Stomach (tissue), 9 donors: ENCODE measurements around the gene PKP4. TPM values are rescaled to one million over a fixed set of nuclear protein-coding genes. Genes with fewer than 3 reads are reported as not detected.
A peak's percentile ranks its signal among the peaks of the same experiment; 100 is the strongest.

Source experiments
- DNase-seq, 2 donors: peaks; one replicate each; pipeline versions ENCODE4 v3.0.0 to v3.0.0-alpha.2; 2013 to 2019
- H3K27ac ChIP-seq, 5 donors: fragments of 200-600 bp in 4 of 5; sonication (generic) in 4 of 5; one replicate each; pipeline ENCODE4 v1.5.1; 2013 to 2019; ENCODE audit warnings: mild to moderate bottlenecking in 1 of 5, moderate library complexity in 1 of 5
- H3K27me3 ChIP-seq, 3 donors: fragments of 200-600 bp; sonication (generic); one replicate each; pipeline ENCODE4 v1.5.1; 2017 to 2019; ENCODE audit warnings: mixed run types in 1 of 3
- H3K36me3 ChIP-seq, 4 donors: fragments of 200-600 bp; sonication (generic); 1 replicate in 3 of 4; 2 replicates in 1 of 4; pipeline ENCODE4 v1.5.1; 2016 to 2019
- H3K4me1 ChIP-seq, 4 donors: fragments of 200-600 bp; sonication (generic); one replicate each; pipeline ENCODE4 v1.5.1; 2016 to 2019
- H3K4me3 ChIP-seq, 4 donors: fragments of 200-600 bp; sonication (generic) in 3 of 4; one replicate each; pipeline ENCODE4 v1.5.1; 2016 to 2019; ENCODE audit warnings: mild to moderate bottlenecking in 1 of 4
- H3K9me3 ChIP-seq, 4 donors: fragments of 200-600 bp; sonication (generic); one replicate each; pipeline ENCODE4 v1.5.1; 2016 to 2019
- CTCF ChIP-seq, 7 experiments: fragments of 450-650 bp in 4 of 7; fragments of 200-600 bp in 3 of 7; sonication (generic) in 3 of 7; IDR thresholded peaks; one replicate each; pipeline ENCODE4 v1.5.1; 2016 to 2019; ENCODE audit warnings: antibody characterized with exemption in 7 of 7, control low read depth in 2 of 7, mild to moderate bottlenecking in 1 of 7
- EP300 ChIP-seq: sonication (generic); formaldehyde crosslinking; IDR thresholded peaks from one replicate; pipeline ENCODE4 v1.6.1; 2017; ENCODE audit warnings: antibody characterized with exemption
- POLR2A ChIP-seq, 4 donors: fragments of 450-650 bp; IDR thresholded peaks; one replicate each; pipeline ENCODE4 v1.6.1; 2016; ENCODE audit warnings: antibody characterized with exemption in 4 of 4, control low read depth in 2 of 4, mild to moderate bottlenecking in 1 of 4, moderate library complexity in 1 of 4
- POLR2AphosphoS5 ChIP-seq, 3 donors: sonication (generic); formaldehyde crosslinking; IDR thresholded peaks; one replicate each; pipeline ENCODE4 v1.6.1; 2016; ENCODE audit warnings: antibody characterized with exemption in 3 of 3
- WGBS, 5 donors: extraction: QIAGEN DNeasy Blood & Tissue Kit in 3 of 5; methylation state at CpG; one replicate each; pipeline versions ENCODE4 v1.1.5 to v1.1.7; 2013 to 2018; 5-methylcytosine and 5-hydroxymethylcytosine counted together
- intact Hi-C: fragments of 100-400 bp; cut with DNase I; formaldehyde crosslinking; loops from one replicate; pipeline ENCODE4 v1.15.1; 2023; ENCODE audit warnings: low total_unique reads
- polyA plus RNA-seq, 3 donors: library from polyadenylated mRNA; stranded (reverse); fragments of 200-250 nt; gene quantifications; one replicate each; pipeline ENCODE4 v1.2.3, GENCODE V29; 2013
- total RNA-seq, 5 donors: library from RNA; depleted of rRNA; stranded (reverse); fragments of >200 nt; gene quantifications; one replicate each; pipeline versions ENCODE4 v1.1.0 to v1.2.3, GENCODE V29; 2014 to 2016
- donor health status: healthy with polysubstance abuse.
- donor health status: Bipolar disorder and iron deficiency.
- donor health status: healthy.

The PKP4 gene
- total and polyA plus RNA-seq, 8 donors, result 20.5 to 223 (median 75.8) TPM

- WGBS, 5 donors, result 94 to 100% (median 95%) methylated on average over 2 to 3 of the region's 3 CpGs
- peaks cover 21 to 88% (median 82%) of the 10 kb centered on the region in 4 donors for H3K36me3 ChIP-seq
- H3K27me3 ChIP-seq, result no peaks in the 10 kb centered on the region
These were observed 213.5 kb downstream of the PKP4 start for GRCh38 chr2:158670292-158670691.

GRCh38 chr2:158671360-158672245 is 214.9 kb downstream of the PKP4 start:
- Histone ChIP-seq H3K27ac (no peak overlapping the region), H3K4me1 (no peaks in the 10 kb centered on the region), H3K4me3 (no peak overlapping the region), H3K9me3 (no peaks in the 10 kb centered on the region), H3K36me3 (peaks cover 21 to 96% (median 91%) of the 10 kb centered on the region in 4 donors), H3K27me3 (no peaks in the 10 kb centered on the region)
- no peak for TF ChIP-seq POLR2AphosphoS5 (IDR thresholded peaks at IDR 0.05)
- no peak for TF ChIP-seq CTCF (IDR thresholded peaks at IDR 0.05)
- no peak for TF ChIP-seq POLR2A (IDR thresholded peaks at IDR 0.05)
- TF ChIP-seq EP300, result no peak
- DNase-seq, result peak in 1 of 2 donors; percentile 35
- WGBS, 5 donors, result 85 to 94% (median 93%) methylated on average over 19 of the region's 19 CpGs
- intact Hi-C loops, result no loop called here

More at GRCh38 chr2:158670292-158670691, 213.5 kb downstream of the PKP4 start:
- Histone ChIP-seq H3K4me1 (no peaks in the 10 kb centered on the region), H3K4me3 (no peak overlapping the region), H3K9me3 (no peaks in the 10 kb centered on the region), H3K27ac (no peak overlapping the region)
- no peak for TF ChIP-seq CTCF (IDR thresholded peaks at IDR 0.05)
- TF ChIP-seq EP300, result no peak
- no peak for TF ChIP-seq POLR2AphosphoS5 (IDR thresholded peaks at IDR 0.05)
- no peak for TF ChIP-seq POLR2A (IDR thresholded peaks at IDR 0.05)
- intact Hi-C loops, result no loop called here
- DNase-seq, result no peak

- H3K36me3 ChIP-seq, result peaks cover 32 to 100% (median 98%) of the 10 kb centered on the region in 4 donors
- no peak overlapping the region for H3K4me3 ChIP-seq
- TF ChIP-seq EP300 (no peak), CTCF (IDR thresholded peaks at IDR 0.05) (no peak), POLR2A (IDR thresholded peaks at IDR 0.05) (no peak), POLR2AphosphoS5 (IDR thresholded peaks at IDR 0.05) (no peak)
- no peaks in the 10 kb centered on the region for H3K4me1 ChIP-seq
- no peaks in the 10 kb centered on the region for H3K9me3 ChIP-seq
- H3K27me3 ChIP-seq, result no peaks in the 10 kb centered on the region
- no peak for DNase-seq
- intact Hi-C loops, result no loop called here
- H3K27ac ChIP-seq, result no peak overlapping the region
- WGBS, 5 donors, result 85 to 100% (median 95%) methylated on average over 2 to 3 of the region's 3 CpGs
These were observed 219.5 kb downstream of the PKP4 start for GRCh38 chr2:158676295-158676694.

GRCh38 chr2:158676696-158677095 is 219.9 kb downstream of the PKP4 start:
- peaks cover 32 to 100% (median 97%) of the 10 kb centered on the region in 4 donors for H3K36me3 ChIP-seq
- 88 to 92% (median 89%) methylated on average over 7 of the region's 7 CpGs for WGBS, 5 donors
- intact Hi-C loops, result no loop called here

GRCh38 chr2:158677542-158677941 is 220.8 kb downstream of the PKP4 start:
- 74 to 87% (median 83%) methylated on average over 4 of the region's 4 CpGs for WGBS, 5 donors
- DNase-seq, result peak in 1 of 2 donors; percentile 31
- intact Hi-C loops, result no loop called here

More at GRCh38 chr2:158676696-158677095, 219.9 kb downstream of the PKP4 start:
- Histone ChIP-seq H3K4me3 (no peak overlapping the region), H3K9me3 (no peaks in the 10 kb centered on the region), H3K27me3 (no peaks in the 10 kb centered on the region), H3K27ac (no peak overlapping the region), H3K4me1 (no peaks in the 10 kb centered on the region)
- TF ChIP-seq POLR2A (IDR thresholded peaks at IDR 0.05), result no peak
- no peak for DNase-seq

More at GRCh38 chr2:158677542-158677941, 220.8 kb downstream of the PKP4 start:
- H3K9me3 ChIP-seq, result no peaks in the 10 kb centered on the region
- no peak overlapping the region for H3K27ac ChIP-seq
- H3K4me1 ChIP-seq, result no peaks in the 10 kb centered on the region
- no peak for TF ChIP-seq CTCF (IDR thresholded peaks at IDR 0.05)
- no peak for TF ChIP-seq POLR2A (IDR thresholded peaks at IDR 0.05)
- no peak for TF ChIP-seq POLR2AphosphoS5 (IDR thresholded peaks at IDR 0.05)
- no peak for TF ChIP-seq EP300
- H3K27me3 ChIP-seq, result no peaks in the 10 kb centered on the region
- no peak overlapping the region for H3K4me3 ChIP-seq
- peaks cover 32 to 96% (median 93%) of the 10 kb centered on the region in 4 donors for H3K36me3 ChIP-seq
